Endothelial cell of umbilical vein (primary cell): Measurements from ENCODE around the gene ARHGEF7. TPM values are rescaled to one million over a fixed set of nuclear protein-coding genes. Genes with fewer than 3 reads are reported as not detected.

ENCODE experiments used
- BruUV-seq: library from RNA; stranded (reverse); fragments of 400-500 nt; replicated peaks from 2 replicates; lab custom pipeline; 2021; lab: Mats Ljungman, UMichigan
- CTCF ChIA-PET: fragments of 300-600, 350-600 bp; sonication (Branson Sonifier 250); formaldehyde crosslinking; loops from one replicate; lab custom pipeline; 2021; ENCODE audit warnings: antibody characterized with exemption, inconsistent platforms; lab: Charles Lee
- POLR2A ChIA-PET: fragments of 300-600, 350-600 bp; sonication (Branson Sonifier 250); formaldehyde crosslinking; loops from one replicate; lab custom pipeline; 2021; ENCODE audit warnings: antibody characterized with exemption, inconsistent platforms; lab: Charles Lee
- DNase-seq: peaks from one replicate; pipeline ENCODE4 v3.0.0-alpha.2; 2011; ENCODE audit warnings: low read depth, low spot score
- FAIRE-seq: peaks from 2 replicates; lab custom pipeline; 2011; peaks lifted over from hg19 to GRCh38; lab: Jason Lieb, UNC
- H2AFZ ChIP-seq: 2 replicates; pipeline ENCODE4 v1.6.0; 2012; ENCODE audit warnings: low read depth, low read length, control low read depth, inconsistent platforms
- H3K27ac ChIP-seq: 2 replicates; pipeline ENCODE4 v1.5.1; 2011; ENCODE audit warnings: low read depth, mild to moderate bottlenecking, control low read depth, low read length, moderate library complexity; ENCODE audit not compliant: insufficient read depth
- H3K27me3 ChIP-seq, 2 experiments: 2 replicates each; pipeline versions ENCODE4 v1.6.0 to v1.6.1; 2011; ENCODE audit warnings: low read length in 2 of 2, mixed read lengths in 1 of 2; ENCODE audit not compliant: control insufficient read depth in 2 of 2, insufficient read depth in 2 of 2
- H3K36me3 ChIP-seq, 2 experiments: 2 replicates in 1 of 2; 3 replicates in 1 of 2; pipeline ENCODE4 v1.5.1; 2011; ENCODE audit warnings: low read length in 2 of 2, mild to moderate bottlenecking in 1 of 2, moderate library complexity in 1 of 2; ENCODE audit not compliant: control insufficient read depth in 2 of 2, insufficient read depth in 2 of 2; ENCODE audit errors: extremely low read depth in 1 of 2
- H3K4me1 ChIP-seq: 3 replicates; pipeline ENCODE4 v1.5.1; 2011; ENCODE audit warnings: mild to moderate bottlenecking, low read length; ENCODE audit not compliant: control insufficient read depth, insufficient read depth; ENCODE audit errors: extremely low read depth
- H3K4me2 ChIP-seq: 2 replicates; pipeline ENCODE4 v1.6.1; 2011; ENCODE audit warnings: low read length, control low read depth, mixed read lengths; ENCODE audit not compliant: insufficient read depth
- H3K4me3 ChIP-seq, 3 experiments: fragments of 200-600 bp in 1 of 3; sonication (generic), shearing (Covaris generic) in 1 of 3; replicated peaks in 1 of 3; 2 replicates each; pipeline ENCODE4 v1.5.1; 2011 to 2016; ENCODE audit warnings: control low read depth in 3 of 3, low read length in 3 of 3, mild to moderate bottlenecking in 2 of 3, inconsistent platforms in 1 of 3, low read depth in 1 of 3, moderate library complexity in 1 of 3; ENCODE audit not compliant: insufficient read depth in 1 of 3
- H3K79me2 ChIP-seq: 2 replicates; pipeline ENCODE4 v1.6.0; 2012; ENCODE audit warnings: low read length, inconsistent platforms; ENCODE audit not compliant: control insufficient read depth, insufficient read depth
- H3K9ac ChIP-seq: replicated peaks from 2 replicates; pipeline ENCODE3; 2011; ENCODE audit warnings: low read length, control low read depth; ENCODE audit not compliant: insufficient read depth; ENCODE audit errors: extremely low read depth
- H3K9me1 ChIP-seq: replicated peaks from 3 replicates; pipeline ENCODE4 v1.6.0; 2011; ENCODE audit warnings: mild to moderate bottlenecking, low read length; ENCODE audit not compliant: control insufficient read depth, insufficient read depth; ENCODE audit errors: extremely low read depth
- H3K9me3 ChIP-seq: replicated peaks from 2 replicates; pipeline ENCODE4 v1.5.1; 2012; ENCODE audit warnings: low read length, inconsistent platforms; ENCODE audit not compliant: control insufficient read depth, insufficient read depth
- H4K20me1 ChIP-seq: replicated peaks from 2 replicates; pipeline ENCODE3; 2011; ENCODE audit warnings: mild to moderate bottlenecking, low read length; ENCODE audit not compliant: control insufficient read depth, insufficient read depth; ENCODE audit errors: extremely low read depth
- CTCF ChIP-seq, 2 donors: IDR thresholded peaks; 1 replicate in 1 of 2; 2 replicates in 1 of 2; pipeline ENCODE4 v1.5.1; 2011; ENCODE audit warnings: low read length in 2 of 2, mild to moderate bottlenecking in 2 of 2, moderate library complexity in 2 of 2, control low read depth in 1 of 2, inconsistent platforms in 1 of 2, low read depth in 1 of 2; ENCODE audit not compliant: insufficient read depth in 1 of 2; ENCODE audit errors: extremely low read depth in 1 of 2
- EZH2 ChIP-seq: IDR thresholded peaks from 2 replicates; pipeline ENCODE4 v1.6.1; 2012; ENCODE audit warnings: borderline replicate concordance, low read depth, mild to moderate bottlenecking, moderate library complexity, low read length, inconsistent platforms; ENCODE audit not compliant: severe bottlenecking
- FOS ChIP-seq: IDR thresholded peaks from 2 replicates; pipeline ENCODE4 v1.6.1; 2011; ENCODE audit warnings: mild to moderate bottlenecking, low read length, moderate library complexity, borderline replicate concordance; ENCODE audit not compliant: insufficient read depth
- GATA2 ChIP-seq: IDR thresholded peaks from 2 replicates; pipeline ENCODE4 v1.7.0; 2011; ENCODE audit warnings: low read depth, mild to moderate bottlenecking, moderate library complexity, mixed read lengths, low read length; ENCODE audit not compliant: insufficient read length, insufficient read depth
- JUN ChIP-seq: IDR thresholded peaks from 2 replicates; pipeline ENCODE4 v1.6.1; 2011; ENCODE audit warnings: borderline replicate concordance, low read depth; ENCODE audit not compliant: insufficient read length, insufficient read depth
- MAX ChIP-seq: IDR thresholded peaks from 2 replicates; pipeline ENCODE4 v1.6.1; 2011; ENCODE audit not compliant: insufficient read depth, insufficient read length
- MYC ChIP-seq: IDR thresholded peaks from one replicate; pipeline ENCODE4 v1.6.1; 2011; ENCODE audit warnings: mild to moderate bottlenecking, low read depth, low read length
- POLR2A ChIP-seq: IDR thresholded peaks from 2 replicates; pipeline ENCODE4 v1.6.1; 2012; ENCODE audit warnings: low read depth, mild to moderate bottlenecking, control low read depth, low read length
- POLR2AphosphoS5 ChIP-seq: IDR thresholded peaks from 2 replicates; pipeline ENCODE4 v1.6.1; 2012; ENCODE audit warnings: low read depth, mild to moderate bottlenecking, control low read depth, low read length, moderate library complexity; ENCODE audit not compliant: insufficient read depth
- dilution Hi-C: fragments of 300-500 bp; cut with MboI; formaldehyde crosslinking; loops from one replicate; pipeline ENCODE4 v1.15.0; 2019; ENCODE audit warnings: low sequenced_read_pairs; ENCODE audit not compliant: extremely low pct_ligation_motif_present
- intact Hi-C: fragments of 100-400 bp; cut with micrococcal nuclease; formaldehyde crosslinking; loops from one replicate; pipeline ENCODE4 v1.10.0; 2022
- polyA plus RNA-seq, 4 experiments: library from polyadenylated mRNA; depleted of rRNA in 3 of 4; stranded (reverse) in 3 of 4; unstranded in 1 of 4; fragments of >200 nt; gene quantifications; 2 replicates each; pipeline versions ENCODE4 v1.2.1 to v1.2.3, GENCODE V29; 2011 to 2012; ENCODE audit warnings: missing spikeins in 1 of 4
- total RNA-seq: library from RNA; stranded (reverse); gene quantifications from 2 replicates; pipeline ENCODE4 v1.2.3, GENCODE V29; 2021

ARHGEF7 gene
- total and polyA plus RNA-seq, 2 donors (not counting 3 experiments of a cell fraction or from before 2014, with no cell fraction given), result 94.9 to 155 TPM

- Histone ChIP-seq H3K4me3 (no peak overlapping the region), H3K27me3 (no peaks in the 10 kb centered on the region), H3K4me1 (peaks cover 28% of the 10 kb centered on the region), H4K20me1 (no peaks in the 10 kb centered on the region), H3K27ac (peak overlapping the region; percentile 100), H3K4me2 (peak overlapping the region; percentile 97), H3K9ac (no peak overlapping the region), H2AFZ (no peak overlapping the region), H3K36me3 (peaks cover 0 to 3% of the 10 kb centered on the region in 2 experiments), H3K9me1 (no peaks in the 10 kb centered on the region), H3K79me2 (peaks cover 66% of the 10 kb centered on the region), H3K9me3 (no peaks in the 10 kb centered on the region)
- BruUV-seq, result no TSS peak
- no peak for FAIRE-seq
- ChIA-PET CTCF (interaction anchor here (1.7 to 3.5 kb wide), 4 partner anchors 11 to 134 kb away, joined by 5 to 14 read pairs (median 9); no protein-coding TSS in a partner anchor), POLR2A (interaction anchor here (1.0 kb wide), 1 partner anchor 17 kb away, joined by 3 read pairs; no protein-coding TSS in a partner anchor)
- dilution Hi-C loops (no loop called here), intact Hi-C loops (no loop called here)
- no peak for DNase-seq
- TF ChIP-seq GATA2, result no peak
- no peak for TF ChIP-seq FOS
- no peak for TF ChIP-seq MAX
- no peak for TF ChIP-seq CTCF (IDR thresholded peaks at IDR 0.05; ENCODE audit: extremely low read depth in 1 of 2, insufficient read depth in 1 of 2, low read depth in 1 of 2, low read length in 2 of 2)
- no peak for TF ChIP-seq EZH2
- TF ChIP-seq JUN, result no peak
- TF ChIP-seq POLR2A, result no peak
- TF ChIP-seq POLR2AphosphoS5, result no peak
- no peak for TF ChIP-seq MYC
Observed at GRCh38 chr13:111201304-111201940, 86.3 kb downstream of the ARHGEF7 start.
